HG03025 (cell line): Measurements from ENCODE around the gene MKNK2.
"Not testable (repeated sequence)": the region's sequence is repeated elsewhere in the genome, so short reads cannot be mapped to it uniquely, and the experiment has no call there.

ENCODE experiments used
- ATAC-seq: cut with Tn5 transposase; IDR thresholded peaks from one replicate; pipeline ENCODE4 v1.9.1; 2021; ENCODE audit warnings: mild to moderate bottlenecking, moderate library complexity; ENCODE audit not compliant: unreplicated experiment, low FRiP score

The MKNK2 gene

DNA sequence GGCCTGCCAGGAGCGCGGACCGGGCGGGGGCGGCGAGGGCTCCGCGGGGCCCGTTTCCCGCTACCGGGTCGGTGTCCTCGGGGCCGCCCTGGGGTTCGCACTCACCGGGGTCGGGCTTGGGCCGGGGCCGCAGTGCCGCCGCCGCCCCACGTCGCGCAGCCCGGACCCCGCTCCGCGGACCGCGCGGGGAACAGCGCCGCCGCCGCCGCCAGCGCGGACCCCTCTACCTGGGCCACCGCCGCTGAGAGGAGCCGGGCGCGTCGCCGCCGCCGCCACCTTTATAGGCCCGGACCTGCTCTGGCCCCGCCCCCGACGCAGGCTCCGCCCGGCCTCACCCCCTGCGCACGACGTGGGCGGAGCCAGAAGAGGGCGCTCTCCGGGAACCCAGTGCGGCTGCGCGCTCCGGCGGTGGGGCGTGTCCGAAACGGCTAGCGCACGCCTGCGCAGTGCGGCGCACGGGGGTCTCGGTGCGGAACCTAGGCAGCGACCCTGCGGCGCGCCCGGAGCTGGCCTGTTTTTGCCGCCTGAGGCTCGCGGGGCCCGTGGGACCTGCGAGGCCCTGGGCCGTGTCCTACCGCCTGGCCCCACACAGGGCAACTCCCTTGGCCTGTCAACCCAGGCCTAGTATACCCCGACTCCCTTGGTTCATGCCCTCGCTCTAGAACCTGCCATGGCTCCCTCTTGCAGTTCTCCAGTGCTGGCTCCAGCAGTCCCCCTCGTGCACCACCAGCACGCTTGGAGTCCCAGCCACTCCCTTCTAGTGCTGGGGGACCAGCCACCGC, at the start of gene MKNK2:
TSS of gene MKNK2 (minus strand) at position 254 of the 782 bp plus-strand sequence. CDS start 393 bp downstream, outside the sequence.
- peak; percentile 39 for ATAC-seq

DNA sequence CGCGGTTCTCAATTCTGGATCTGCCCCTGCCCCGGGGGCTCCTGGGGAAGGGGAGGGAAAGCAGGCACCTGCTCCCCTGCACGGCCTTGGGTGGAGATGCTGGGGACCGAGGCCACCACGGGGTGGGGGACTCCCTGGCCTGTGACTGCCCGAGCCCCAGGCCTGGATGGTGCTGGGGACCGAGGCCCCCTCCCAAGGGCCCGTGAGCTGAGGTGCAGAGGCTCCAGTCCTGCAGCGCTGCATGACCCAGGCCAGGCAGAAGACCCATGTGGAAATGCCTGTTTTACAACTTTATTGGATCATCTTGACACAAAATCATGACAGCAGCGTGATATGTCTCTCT, 49.6 kb upstream of the MKNK2 start:
- ATAC-seq: no peak

DNA sequence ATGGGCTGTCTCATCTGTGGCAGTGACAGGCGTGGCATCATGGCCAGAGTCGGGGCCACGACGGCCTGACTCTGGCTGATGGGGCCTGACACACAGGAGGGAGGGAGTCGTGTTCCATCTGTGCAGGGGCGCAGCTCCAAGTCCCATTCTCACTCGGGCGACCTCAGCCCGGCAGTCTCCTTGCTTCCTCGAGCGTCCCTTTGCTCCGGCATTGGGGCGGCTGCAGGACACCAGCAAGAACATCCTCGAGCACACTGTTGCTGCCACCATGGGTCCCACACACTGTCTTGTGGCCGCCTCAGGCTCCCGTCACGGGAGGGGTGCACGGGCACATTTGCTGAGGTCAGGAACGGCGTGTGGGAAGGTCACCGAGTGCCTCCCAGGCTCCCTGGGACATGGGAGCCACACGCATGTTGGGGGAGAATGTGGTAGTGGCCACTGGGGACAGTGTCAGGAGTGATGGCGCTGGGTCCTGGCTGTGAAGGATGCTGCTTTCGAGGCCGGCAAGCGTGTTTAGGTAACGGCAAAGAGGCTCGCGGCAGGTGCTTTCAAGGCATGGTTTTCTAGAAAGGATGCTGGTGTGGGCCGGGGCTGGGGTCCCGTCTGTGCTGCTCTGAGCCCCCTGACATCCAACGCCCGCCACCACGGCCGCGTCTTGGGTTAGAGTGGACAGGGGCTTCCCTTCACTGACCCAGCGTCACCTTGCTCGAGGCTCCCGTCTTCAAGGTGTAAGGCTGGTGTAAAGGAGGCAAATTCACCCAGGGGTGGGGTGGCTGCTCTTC, 49.1 kb upstream of the MKNK2 start:
- ATAC-seq: no peak

DNA sequence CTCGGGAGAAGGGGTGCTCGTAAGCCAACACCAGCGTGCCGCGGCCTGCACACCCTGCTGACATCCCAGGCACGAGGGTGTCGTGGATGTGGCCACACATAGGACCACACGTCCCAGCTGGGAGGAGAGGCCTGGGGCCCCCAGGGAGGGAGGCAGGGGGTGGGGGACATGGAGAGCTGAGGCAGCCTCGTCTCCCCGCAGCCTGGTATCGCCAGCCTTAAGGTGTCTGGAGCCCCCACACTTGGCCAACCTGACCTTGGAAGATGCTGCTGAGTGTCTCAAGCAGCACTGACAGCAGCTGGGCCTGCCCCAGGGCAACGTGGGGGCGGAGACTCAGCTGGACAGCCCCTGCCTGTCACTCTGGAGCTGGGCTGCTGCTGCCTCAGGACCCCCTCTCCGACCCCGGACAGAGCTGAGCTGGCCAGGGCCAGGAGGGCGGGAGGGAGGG, 48.0 kb upstream of the MKNK2 start:
- ATAC-seq: no peak

DNA sequence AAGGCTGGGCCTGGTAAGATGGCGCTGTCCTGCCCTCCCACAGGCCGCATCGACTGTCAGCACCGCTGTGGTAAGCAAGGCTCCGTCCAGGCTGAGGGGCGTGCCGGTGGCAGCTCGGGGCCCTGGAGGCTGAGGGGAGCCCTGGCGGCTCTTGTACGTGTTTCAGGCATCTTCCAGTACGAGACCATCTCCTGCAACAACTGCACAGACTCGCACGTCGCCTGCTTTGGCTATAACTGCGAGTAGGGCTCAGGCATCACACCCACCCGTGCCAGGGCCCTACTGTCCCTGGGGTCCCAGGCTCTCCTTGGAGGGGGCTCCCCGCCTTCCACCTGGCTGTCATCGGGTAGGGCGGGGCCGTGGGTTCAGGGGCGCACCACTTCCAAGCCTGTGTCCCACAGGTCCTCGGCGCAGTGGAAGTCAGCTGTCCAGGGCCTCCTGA, 46.9 kb upstream of the MKNK2 start:
- no peak for ATAC-seq

DNA sequence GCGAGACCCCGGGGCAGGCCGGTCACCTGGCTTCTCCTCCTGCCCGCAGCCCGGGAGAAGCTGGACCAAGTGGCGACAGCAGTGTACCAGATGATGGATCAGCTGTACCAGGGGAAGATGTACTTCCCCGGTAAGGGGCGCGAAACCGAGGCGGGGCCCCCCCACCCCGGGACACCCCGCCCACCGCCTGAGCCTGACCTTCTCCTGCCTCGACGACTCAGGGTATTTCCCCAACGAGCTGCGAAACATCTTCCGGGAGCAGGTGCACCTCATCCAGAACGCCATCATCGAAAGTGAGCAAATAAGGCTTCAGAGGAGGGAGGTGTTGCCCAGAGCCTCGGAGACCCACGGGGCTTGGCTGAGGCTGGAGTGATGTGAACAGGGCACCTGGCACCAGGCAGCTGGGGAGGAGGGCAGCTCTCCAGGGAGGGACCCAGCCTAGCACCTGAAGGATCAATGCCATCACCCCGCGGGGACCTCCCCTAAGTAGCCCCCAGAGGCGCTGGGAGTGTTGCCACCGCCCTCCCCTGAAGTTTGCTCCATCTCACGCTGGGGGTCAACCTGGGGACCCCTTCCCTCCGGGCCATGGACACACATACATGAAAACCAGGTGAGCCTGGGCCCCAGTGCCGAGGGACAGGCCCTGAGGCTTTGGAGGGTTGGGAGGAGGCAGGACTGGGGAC, 46.3 kb upstream of the MKNK2 start:
- ATAC-seq: peak; percentile 1

DNA sequence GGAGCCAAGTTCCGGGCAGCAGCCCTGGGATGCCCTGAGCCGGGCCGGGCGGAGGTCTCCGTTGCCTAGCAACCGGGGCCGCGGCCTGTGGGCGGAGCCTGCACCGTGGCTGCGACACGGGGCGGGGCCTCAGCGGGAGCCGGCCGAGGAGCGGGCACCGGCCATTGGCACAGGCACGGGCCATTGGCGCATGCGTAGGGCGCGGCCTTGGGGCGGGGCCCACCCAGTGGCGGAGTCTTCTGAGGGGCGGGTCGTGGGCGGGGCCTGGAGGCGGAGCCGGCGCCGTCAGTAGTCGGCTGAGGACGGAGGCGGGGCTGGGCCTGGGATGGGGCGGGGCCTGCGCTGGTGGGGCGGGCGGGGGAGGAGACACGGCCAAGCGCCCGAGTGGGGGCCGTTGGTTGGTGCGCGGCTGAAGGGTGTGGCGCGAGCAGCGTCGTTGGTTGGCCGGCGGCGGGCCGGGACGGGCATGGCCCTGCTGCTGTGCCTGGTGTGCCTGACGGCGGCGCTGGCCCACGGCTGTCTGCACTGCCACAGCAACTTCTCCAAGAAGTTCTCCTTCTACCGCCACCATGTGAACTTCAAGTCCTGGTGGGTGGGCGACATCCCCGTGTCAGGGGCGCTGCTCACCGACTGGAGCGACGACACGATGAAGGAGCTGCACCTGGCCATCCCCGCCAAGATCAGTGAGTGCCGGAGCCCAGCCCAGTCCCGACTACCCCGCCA, 45.6 kb upstream of the MKNK2 start, which contains the start of gene IZUMO4:
TSS of gene IZUMO4 (plus strand) at position 436 of the 723 bp plus-strand sequence. CDS start at position 467, 31 bp downstream.
- peak; percentile 43 for ATAC-seq

DNA sequence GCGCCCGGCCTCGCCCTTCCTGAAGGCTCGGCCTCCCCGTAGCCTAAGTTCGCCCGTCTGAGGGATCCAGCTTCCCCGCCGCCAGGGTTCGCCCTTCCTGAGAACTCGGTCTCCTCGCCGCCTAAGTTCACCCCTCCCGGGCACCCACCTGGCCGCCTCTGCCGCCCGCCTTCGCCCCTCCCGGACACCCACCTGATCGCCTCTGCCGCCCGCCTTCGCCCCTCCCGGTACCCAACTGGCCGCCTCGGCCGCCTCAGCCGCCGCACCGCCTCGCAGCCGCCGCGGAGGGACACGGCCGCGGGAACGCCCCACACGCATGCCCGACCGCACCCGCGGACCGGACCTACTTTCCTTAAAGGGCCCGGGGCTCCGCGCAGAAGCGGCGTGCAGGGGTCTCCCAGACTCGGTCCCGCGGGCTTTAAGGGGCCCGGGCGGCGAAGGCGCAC, 45.0 kb upstream of the MKNK2 start, which contains the start of gene MOB3A:
TSS of gene MOB3A (minus strand) at position 293 of the 446 bp plus-strand sequence. CDS start 17,766 bp downstream, outside the sequence.
- ATAC-seq: peak; percentile 30

DNA sequence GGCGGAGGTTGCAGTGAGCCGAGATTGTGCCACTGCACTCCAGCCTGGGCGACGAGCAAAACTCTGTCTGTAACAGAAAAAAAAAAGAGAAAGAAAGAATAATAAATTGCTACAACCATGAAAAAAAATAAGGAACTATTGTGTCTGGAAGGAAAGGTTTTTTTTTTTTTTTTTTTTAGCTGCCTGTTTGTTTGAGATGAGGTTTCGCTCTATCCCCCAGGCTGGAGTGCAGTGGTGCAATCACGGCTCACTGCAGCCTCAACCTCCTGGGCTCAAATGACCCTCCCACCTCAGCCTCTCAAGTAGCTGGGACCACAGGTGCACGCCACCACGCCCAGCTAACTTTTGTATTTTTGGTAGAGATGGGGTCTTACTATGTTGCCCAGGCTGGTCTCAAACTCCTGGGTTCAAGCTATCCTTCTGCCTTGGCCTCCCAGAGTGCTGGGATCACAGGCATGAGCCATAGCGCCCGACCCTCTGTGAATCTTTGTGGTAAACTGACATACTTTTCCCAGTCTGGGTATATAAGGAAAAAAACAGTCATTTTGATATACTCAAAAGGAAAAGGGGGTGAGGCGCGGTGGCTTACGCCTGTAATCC, 41.0 kb upstream of the MKNK2 start:
- ATAC-seq: not testable (repeated sequence)

DNA sequence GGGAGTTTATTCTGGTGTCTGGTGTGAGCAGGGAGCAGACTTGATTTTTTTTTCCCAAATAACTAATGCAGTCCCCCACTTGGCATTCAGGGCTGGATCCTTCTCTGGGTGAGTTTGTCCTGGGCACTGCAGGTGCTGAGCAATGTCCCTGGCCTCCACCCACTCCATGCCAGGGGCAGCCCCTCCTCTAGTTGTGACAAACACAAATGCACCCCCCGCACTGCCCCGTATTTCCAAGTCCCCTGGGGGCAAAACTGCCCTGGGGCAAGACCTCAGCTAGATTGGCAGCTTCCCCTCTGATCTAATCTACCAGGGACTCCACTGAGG, 38.6 kb upstream of the MKNK2 start:
- no peak for ATAC-seq

DNA sequence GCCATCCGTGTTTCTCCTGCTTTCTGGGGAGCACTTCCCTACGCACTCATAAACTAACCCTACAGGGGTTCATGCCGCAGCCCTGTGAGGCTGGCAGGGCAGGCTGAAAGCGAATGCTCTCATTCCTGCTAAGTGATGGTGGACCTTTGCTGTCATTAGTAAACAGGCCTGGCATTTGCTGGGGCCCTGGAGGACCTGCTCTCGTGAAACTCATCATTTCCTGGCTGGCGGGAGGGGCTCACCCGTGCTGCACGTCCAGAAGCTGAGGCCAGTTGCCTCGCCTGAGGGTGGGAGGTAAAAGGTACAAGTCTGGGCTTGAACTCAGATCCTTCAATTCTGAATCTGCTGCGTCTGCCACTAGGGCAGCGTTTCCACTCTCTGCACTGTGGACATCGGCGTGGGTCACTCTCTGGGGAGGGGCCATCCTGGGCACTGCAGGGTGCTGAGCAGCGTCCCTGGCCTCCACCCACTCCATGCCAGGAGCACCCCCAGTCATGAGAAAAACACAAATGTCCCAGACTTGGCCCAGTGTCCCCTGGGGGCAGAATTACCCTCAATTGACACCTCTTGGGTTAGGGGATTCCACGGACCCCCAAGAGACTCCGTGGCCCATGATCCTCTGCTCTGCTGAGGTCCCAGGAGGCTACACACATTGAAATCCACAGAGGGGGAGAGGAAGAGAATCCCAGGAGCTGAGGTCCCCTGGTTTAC, 38.1 kb upstream of the MKNK2 start:
- ATAC-seq: no peak

DNA sequence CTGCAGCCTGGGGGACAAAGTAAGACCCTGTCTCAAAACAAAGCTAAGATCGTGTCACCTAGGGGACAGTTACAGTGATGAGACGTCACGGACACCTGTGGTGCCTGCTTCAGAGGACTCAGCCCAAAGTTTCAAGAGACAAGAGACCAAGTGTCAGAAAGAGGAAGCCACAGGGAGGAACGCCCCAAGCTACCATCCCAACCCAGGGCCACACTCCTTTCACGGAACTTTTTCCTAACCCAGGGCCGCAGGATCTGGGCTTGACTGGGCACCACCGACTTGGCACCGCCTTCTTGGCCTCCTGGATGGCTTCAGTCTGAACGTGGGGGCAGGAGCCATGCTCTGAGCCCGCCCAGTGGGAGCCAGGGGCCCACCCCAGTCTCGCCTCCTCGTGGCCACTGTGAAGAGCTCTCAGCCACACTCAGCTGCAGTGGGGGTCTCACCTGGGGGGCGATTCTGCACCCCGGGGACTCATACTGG, 36.6 kb upstream of the MKNK2 start:
- ATAC-seq: no peak

DNA sequence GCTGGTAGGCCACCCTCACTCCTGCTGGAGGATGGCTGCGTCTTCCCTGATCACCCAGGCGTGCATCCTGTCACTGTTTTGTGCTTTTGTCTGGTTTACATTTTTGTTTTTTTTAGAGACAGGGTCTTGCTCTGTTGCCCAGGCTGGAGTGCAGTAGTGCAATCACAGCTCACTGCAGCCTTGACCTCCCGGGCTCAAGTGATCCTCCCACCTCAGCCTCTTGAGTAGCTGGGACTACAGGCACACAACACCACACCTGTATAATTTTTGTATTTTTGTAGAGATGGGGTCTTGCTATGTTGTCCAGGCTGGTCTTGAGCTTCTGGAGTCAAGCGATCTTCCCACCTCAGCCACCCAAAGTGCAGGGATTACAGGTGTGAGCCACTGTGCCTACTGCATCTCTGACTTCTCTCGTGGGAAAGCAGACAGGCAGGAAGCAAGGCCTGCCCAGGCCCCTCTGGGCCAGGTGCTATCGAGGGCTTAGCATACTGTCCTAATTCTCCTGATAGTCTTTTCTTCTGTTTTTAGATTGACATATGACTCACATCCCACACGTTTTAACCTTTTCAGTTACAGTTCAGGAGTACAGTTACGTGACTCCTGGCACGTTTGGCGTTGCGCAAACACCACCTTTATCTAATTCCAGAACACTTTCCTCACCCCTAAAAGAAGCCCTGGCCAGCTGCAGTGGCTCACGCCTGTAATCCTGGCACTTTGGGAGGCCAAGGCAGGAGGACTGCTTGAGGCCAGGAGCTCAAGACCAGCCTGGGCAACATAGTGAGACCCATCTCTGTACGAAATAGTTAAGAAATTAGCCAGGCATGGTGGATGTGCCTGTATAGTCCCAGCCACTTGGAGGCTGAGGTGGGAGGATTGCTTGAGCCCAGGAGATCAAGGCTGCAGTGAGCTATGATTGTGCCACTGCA, 35.9 kb upstream of the MKNK2 start:
- not testable (repeated sequence) for ATAC-seq

DNA sequence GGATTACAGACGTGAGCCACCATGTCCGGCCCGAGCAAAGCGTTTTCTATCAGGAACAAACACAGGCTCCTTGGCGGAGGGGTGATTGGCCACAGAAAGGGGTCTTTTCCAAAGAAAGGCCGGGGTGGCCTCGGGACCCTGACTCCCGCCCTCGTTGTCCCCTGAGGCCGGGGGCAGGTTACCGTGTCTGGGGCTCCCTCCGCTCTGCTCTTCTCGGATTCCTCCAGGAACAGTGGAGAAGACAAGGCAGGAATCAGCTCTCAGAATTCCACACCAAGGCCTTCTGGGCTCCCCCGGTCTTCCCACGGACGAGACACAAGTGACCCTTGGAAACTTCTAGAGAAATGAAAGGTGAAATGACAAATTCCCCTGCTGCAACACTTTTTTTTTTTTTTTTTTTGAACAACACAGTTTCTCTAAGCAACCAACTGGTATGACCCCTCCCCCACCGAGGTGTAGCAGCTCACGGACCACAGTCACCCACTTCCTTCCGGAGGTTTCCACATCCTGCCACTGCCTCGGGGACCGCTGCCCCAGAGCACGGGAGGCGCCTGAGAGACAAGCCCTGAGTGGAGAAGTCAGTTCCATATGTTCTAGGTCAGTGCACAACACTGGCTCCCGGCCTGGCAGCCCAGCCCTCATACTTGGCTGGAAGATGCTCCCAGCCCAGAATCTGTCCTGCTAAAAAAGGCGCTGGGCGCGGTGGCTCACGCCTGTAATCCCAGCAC, 34.1 kb upstream of the MKNK2 start:
- ATAC-seq: no peak

DNA sequence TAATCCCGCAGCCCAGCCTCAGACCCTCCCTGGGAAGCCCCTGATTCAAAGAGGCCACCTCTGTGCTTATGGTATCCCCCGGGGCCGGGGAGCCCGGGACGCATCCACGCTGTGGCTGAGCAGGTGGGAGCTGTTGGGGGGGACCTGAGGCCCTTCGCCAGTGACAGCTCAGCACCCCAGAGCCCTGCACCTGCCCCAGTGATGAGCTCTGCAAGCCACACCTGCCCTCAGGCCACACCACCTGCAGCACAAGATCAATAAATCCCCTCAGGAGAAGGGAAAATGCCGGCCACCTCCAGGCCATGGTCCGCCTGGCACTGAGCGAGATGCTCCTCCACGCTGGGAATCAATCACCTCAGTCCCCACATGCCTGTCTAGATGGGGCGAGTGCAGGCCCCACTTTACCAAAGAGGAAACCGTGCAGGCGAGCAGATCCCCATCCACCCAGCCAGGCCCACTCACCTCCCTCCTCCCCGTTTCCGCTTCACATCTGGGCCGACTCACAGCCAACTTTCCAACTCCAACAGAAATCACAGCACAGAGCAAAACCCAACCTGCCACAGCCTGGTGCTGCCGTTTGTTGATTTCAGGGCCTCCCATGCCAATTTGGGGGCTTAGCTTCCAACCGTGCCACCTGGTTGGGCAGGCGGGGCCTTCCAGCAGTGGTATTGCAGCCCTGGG, 32.3 kb upstream of the MKNK2 start:
- ATAC-seq: no peak

DNA sequence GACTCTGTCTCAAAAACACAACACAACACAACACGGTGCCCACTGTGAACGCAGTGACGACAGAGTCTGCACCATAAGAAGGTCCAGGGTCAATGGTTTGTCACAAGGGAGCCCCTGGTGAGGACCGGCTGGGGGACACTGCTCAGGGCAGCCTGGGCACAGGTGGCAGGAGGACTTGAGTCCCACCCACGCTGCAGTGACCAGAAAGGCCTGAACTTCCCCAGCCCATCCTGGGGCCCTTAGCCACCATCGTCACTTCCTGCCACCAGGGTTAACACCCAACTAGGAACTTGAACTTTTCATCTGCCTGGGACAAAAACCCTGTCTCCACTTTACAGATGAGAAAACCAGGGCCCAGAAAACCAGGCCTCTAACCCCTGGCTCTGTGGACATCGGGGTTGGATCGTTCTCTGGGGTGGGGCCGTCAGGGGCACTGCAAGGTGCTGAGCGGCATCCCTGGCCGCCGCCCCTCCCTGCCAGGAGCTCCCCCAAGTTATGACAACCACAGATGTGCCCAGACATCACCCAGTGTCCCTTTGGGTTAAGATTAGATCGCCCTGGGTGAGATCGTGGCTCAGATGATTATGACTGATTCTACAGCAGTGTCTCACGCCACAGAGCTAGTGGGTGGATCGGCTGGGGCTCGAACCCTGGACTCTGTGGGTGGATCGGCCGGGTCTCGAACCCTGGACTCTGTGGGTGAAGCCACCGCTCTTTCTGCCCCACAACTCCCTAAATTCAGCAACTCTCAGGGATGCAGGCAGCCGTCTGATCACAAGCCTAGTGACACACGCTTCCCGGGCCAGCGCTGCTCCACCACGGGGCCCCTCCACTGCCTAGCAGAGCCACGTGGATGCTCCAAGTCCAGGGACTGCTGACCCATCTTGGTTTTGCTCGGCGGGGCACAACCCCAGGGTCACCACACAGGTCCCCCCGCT, 31.1 kb upstream of the MKNK2 start:
- no peak for ATAC-seq
